ENCODE results near the gene EPN2.
A peak's percentile ranks its signal among the peaks of the same experiment; 100 is the strongest.

Gene EPN2

DNA sequence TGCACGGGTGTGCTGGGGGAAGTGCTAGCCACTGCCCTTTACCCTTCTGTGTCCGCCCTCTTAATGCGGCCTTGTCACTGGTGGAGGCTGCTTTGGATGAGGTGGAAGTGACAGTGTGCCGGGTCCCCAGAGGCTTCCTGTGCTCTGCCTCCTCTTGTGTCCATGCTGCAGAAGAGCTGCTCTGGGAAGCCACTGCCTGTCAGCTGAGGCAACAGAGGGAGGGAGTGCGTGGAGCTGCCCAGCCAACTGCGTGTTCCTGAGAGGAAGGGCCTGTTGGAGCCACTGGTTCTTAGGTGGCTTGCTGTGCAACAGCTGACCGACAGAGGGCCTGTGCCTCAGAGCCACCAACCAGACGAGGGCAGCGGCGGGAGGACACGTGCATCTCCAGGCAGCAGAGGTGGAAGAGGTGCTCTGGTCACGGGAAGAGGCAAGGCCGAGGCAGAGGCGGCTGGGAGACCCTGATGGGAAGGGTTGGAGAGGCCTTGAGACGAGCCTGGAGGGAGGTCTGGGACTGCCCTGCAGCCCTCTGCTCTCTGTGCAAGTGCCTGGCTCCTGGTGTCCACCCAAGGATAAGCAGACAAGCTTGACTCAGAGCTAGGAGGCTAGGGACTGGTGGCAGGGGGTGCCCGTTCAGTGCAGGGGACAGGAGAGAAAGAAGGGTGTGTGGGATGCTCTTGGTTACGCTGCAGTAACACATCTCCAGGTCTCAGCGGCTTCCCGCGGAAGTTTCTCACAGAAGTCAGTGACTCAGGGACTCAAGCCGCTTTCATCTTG is 100.0 kb downstream of the EPN2 start:
- TF ChIP-seq, protein P1, sequence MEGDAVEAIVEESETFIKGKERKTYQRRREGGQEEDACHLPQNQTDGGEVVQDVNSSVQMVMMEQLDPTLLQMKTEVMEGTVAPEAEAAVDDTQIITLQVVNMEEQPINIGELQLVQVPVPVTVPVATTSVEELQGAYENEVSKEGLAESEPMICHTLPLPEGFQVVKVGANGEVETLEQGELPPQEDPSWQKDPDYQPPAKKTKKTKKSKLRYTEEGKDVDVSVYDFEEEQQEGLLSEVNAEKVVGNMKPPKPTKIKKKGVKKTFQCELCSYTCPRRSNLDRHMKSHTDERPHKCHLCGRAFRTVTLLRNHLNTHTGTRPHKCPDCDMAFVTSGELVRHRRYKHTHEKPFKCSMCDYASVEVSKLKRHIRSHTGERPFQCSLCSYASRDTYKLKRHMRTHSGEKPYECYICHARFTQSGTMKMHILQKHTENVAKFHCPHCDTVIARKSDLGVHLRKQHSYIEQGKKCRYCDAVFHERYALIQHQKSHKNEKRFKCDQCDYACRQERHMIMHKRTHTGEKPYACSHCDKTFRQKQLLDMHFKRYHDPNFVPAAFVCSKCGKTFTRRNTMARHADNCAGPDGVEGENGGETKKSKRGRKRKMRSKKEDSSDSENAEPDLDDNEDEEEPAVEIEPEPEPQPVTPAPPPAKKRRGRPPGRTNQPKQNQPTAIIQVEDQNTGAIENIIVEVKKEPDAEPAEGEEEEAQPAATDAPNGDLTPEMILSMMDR (conservative IDR thresholded peaks at IDR 0.05; ENCODE audit: low read length) = 0 out of 2 replicates have a peak, but pooled peaks have one; percentile 5
- no peak for DNase-seq (ENCODE audit: low read depth)
- H3K4me3 ChIP-seq (ENCODE audit: low read length) = no peak overlapping the region

DNA sequence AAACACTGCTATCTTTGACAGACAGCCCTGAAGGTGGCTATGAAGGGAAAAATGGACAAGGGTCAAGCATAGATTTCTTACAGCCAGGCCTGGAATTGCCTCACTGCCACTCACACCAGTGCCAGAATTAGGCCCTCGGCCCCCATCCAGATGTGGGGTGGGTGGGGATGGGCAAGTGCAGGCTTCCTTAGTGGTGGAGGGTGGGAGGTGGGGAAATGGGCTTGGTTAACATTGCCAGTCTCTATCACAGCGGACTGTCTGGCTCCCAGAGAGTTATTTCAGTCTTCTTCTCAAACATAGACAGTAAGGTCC is 100.5 kb downstream of the EPN2 start:
- H3K4me3 ChIP-seq (ENCODE audit: low read length) = no peak overlapping the region
- TF ChIP-seq, protein P1 (conservative IDR thresholded peaks at IDR 0.05; ENCODE audit: low read length) = no peak
- DNase-seq (ENCODE audit: low read depth) = no peak

DNA sequence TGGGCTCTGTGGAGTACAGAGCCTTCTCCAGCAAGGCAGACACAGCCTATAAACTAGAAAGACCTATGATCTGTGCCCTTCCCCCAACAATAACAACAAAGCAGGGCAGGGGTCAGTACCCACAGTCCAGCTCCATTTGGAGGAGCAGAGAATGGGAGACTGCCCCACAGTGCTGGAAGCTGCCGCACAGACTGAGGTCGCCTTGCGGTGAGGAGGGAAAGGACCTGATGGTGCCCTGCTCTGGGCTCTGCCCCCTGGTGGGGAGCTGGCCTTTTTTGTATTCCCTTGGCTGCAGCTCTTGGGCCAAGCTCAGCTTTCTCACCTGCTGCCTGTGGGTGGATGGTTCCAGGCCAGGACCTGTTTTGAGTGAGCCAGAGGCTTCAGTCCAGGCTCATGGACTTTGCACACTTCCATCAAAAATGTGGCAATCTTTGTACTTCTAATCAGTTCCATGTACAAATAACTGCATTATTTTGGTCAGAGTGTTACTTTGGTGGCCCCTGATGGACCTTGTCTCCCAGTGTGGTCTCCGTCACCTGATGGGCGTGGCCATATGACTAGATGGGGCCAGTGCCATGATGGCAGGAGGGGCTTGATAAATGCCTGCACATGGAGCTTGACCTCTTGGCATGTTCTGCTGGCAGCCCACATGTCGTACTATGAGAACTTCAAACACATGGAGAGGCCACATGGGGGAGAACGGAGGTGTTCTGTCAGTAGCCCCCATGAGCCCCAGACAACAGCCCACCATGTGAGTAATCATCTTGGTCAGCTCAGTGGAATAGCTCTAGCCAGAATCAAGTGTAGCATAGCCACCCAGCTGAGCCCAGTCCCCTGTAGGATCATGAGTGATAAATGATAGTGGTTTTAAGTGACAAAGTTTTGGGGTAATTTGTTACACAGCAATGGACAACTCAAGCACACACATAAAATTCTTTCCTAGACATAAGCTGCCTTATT is 101.1 kb downstream of the EPN2 start:
- TF ChIP-seq, protein P1 (conservative IDR thresholded peaks at IDR 0.05; ENCODE audit: low read length) = peak; percentile 52
- peak; percentile 22 for DNase-seq (ENCODE audit: low read depth)

DNA sequence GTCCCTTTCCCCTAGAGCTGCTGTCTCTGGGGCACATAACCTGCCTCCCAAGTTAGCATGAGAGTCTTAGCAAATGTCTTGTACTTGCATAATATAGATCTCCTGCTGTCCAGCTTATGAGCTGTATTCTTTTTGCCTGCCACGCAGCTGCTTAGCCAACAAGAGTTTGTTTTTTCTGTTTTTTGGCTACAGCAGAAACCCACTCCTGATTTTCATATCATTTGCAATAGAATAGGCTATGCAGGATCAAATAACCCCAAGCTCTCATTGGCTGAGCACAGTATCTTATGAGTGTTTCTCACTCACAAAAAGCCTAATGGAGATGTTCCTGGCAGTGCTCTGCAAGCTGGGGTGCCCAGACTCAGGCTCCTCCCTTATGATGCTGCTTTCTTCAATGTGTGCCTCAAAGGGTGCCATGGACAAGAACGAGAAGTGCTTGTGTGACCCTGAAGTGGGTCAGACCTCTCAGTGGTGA is 102.2 kb downstream of the EPN2 start:
- no peak overlapping the region for H3K4me3 ChIP-seq (ENCODE audit: low read length)
- TF ChIP-seq, protein P1 (conservative IDR thresholded peaks at IDR 0.05; ENCODE audit: low read length) = no peak
- DNase-seq (ENCODE audit: low read depth) = no peak

More for the DNA sequence above, 101.1 kb downstream of the EPN2 start:
- H3K4me3 ChIP-seq (ENCODE audit: low read length) = no peak overlapping the region

DNA sequence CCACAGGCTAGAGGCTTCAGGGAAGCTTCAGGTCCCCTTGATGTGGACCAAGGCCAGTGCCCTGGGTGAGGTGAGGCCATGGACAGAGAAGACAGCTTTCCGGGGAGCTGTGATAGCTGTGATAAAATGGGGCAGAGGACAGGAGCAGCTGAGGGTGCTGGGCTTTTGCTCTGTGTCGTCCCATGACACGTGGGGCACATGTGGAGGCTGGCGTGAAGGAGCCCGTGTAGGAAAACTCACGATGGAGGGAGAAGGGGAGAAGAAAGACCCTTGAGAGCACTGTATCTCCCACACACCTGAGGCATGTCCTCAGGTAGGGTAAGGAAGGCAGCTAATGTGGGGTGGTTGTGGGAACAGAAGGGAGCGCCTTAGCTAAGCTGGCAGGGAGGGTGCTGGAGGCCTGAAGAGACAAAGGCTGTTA is 104.1 kb downstream of the EPN2 start:
- TF ChIP-seq, protein P1 (conservative IDR thresholded peaks at IDR 0.05; ENCODE audit: low read length) = no peak
- no peak overlapping the region for H3K4me3 ChIP-seq (ENCODE audit: low read length)
- DNase-seq (ENCODE audit: low read depth) = no peak

DNA sequence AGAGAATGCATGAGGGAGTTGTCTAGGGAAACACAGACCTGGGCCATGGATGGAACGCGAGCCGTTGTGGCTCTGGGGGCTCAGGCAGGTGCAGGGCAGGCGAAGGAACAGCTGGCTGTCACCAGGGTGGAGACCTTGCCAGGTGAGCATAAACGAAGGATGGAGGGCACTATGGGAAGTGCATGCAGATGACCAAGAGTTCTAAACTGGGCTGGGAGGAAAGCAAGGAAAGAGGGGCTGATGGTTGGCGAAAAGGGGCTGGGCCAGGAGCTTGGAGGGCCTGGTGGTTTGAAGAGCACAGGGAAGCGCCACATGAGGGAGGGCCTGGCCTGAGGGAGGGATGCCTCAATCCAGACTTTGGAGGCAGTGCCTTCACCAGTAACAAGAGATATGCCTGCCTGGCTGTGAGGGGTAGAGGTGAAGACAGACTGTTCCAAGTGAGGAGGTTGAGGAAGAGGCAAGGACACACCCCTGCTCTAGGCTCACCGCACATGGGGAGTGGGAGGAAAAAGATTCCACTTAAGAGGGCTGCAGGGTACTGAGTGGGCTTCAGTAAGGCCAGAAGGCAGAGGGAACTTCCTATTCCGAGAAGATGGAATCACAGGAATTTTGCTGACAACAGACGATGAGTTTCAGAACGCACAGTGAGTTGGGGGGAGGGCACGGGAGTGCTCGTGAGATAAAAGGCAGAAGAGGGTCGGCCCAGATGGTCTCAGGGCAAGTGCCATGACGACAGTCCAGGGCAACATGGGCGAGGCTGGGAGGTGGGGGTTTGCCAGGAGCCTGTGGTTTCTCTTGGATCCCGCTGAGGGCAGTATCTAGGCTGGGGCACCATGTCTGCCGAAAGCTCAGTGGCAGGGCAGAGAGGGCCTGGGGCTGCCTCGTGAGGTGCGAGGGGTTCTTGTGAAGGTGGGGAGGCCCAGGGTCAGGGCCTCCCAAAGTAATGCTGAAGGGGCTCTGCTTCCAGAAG is 104.8 kb downstream of the EPN2 start:
- peak; percentile 60 for DNase-seq (ENCODE audit: low read depth)
- TF ChIP-seq, protein P1 (conservative IDR thresholded peaks at IDR 0.05; ENCODE audit: low read length) = no peak
- no peak overlapping the region for H3K4me3 ChIP-seq (ENCODE audit: low read length)
